ENCODE results near the gene TMBIM4. TPM values are rescaled to one million over a fixed set of nuclear protein-coding genes. Genes with fewer than 3 reads are reported as not detected.

TMBIM4 gene
- total RNA-seq, 2 donors from 2014 or later: 18.7 to 21.9 TPM

- Mint-ChIP-seq H3K27me3 (ENCODE audit: insufficient read depth) (no peaks in the 10 kb centered on the region), H3K4me3 (peak within 1 kb of the TSS; percentile 86), H3K27ac (peak within 1 kb of the TSS; percentile 98), H3K36me3 (ENCODE audit: low read depth) (peaks cover 32% of the 10 kb centered on the region), H3K9me3 (peaks cover 12% of the 10 kb centered on the region), H3K4me1 (no peaks in the 10 kb centered on the region)
- Histone ChIP-seq H3K4me1 (ENCODE audit: control insufficient read depth, insufficient read depth, low read length) (peaks cover 4% of the 10 kb centered on the region), H3K4me3 (ENCODE audit: low read length) (peak within 1 kb of the TSS; percentile 87), H3K27me3 (ENCODE audit: control insufficient read depth, insufficient read depth, low read length, poor library complexity, severe bottlenecking) (no peaks in the 10 kb centered on the region), H3K9ac (ENCODE audit: extremely low read depth, low read length, poor library complexity, severe bottlenecking) (peak within 1 kb of the TSS; percentile 71), H3K27ac (ENCODE audit: low read depth, low read length) (no peak within 1 kb of the TSS), H3K9me3 (ENCODE audit: control insufficient read depth, low read length) (no peaks in the 10 kb centered on the region), H3K36me3 (ENCODE audit: control insufficient read depth, insufficient read depth, low read length) (peaks cover 30% of the 10 kb centered on the region)
- no peak for TF ChIP-seq CTCF (conservative IDR thresholded peaks at IDR 0.05)
- 3% methylated on average over 24 to 49 of the region's 49 CpGs for WGBS, 2 experiments (ENCODE audit: insufficient coverage in 1 of 2, insufficient read length in 1 of 2)
- DNase-seq: peak; percentile 99
These were observed 39.3 kb downstream of the TMBIM4 start, which contains the start of gene LLPH for GRCh38 chr12:66130267-66131066. TSS of gene LLPH (minus strand) at chr12:66130750. CDS start at chr12:66129106, 1,644 bp downstream.

- no peaks in the 10 kb centered on the region for H3K9me3 ChIP-seq (ENCODE audit: control insufficient read depth, low read length)
- 7 to 18% methylated on average over 7 to 8 of the region's 8 CpGs for WGBS, 2 experiments (ENCODE audit: insufficient coverage in 1 of 2, insufficient read length in 1 of 2)
These were observed 39.9 kb downstream of the TMBIM4 start for GRCh38 chr12:66129934-66130266.

GRCh38 chr12:66127650-66128049, 42.1 kb downstream of the TMBIM4 start:
- no peak overlapping the region for H3K27ac Mint-ChIP-seq
- no peaks in the 10 kb centered on the region for H3K9me3 Mint-ChIP-seq
- no peaks in the 10 kb centered on the region for H3K27me3 Mint-ChIP-seq (ENCODE audit: insufficient read depth)
- H3K27me3 ChIP-seq (ENCODE audit: control insufficient read depth, insufficient read depth, low read length, poor library complexity, severe bottlenecking): no peaks in the 10 kb centered on the region
- peaks cover 47% of the 10 kb centered on the region for H3K36me3 Mint-ChIP-seq (ENCODE audit: low read depth)
- no peak overlapping the region for H3K4me3 Mint-ChIP-seq
- no peak for DNase-seq
- H3K9ac ChIP-seq (ENCODE audit: extremely low read depth, low read length, poor library complexity, severe bottlenecking): no peak overlapping the region
- no peaks in the 10 kb centered on the region for H3K9me3 ChIP-seq (ENCODE audit: control insufficient read depth, low read length)
- 96 to 100% methylated on average over 1 of the region's 1 CpG for WGBS, 2 experiments (ENCODE audit: insufficient coverage in 1 of 2, insufficient read length in 1 of 2)
- peaks cover 49% of the 10 kb centered on the region for H3K36me3 ChIP-seq (ENCODE audit: control insufficient read depth, insufficient read depth, low read length)
- H3K4me1 ChIP-seq (ENCODE audit: control insufficient read depth, insufficient read depth, low read length): peaks cover 4% of the 10 kb centered on the region
- no peak overlapping the region for H3K4me3 ChIP-seq (ENCODE audit: low read length)
- H3K27ac ChIP-seq (ENCODE audit: low read depth, low read length): no peak overlapping the region
- H3K4me1 Mint-ChIP-seq: no peaks in the 10 kb centered on the region
- no peak for TF ChIP-seq CTCF (conservative IDR thresholded peaks at IDR 0.05)

More at GRCh38 chr12:66129934-66130266, 39.9 kb downstream of the TMBIM4 start:
- Histone ChIP-seq H3K4me3 (ENCODE audit: low read length) (peak overlapping the region; percentile 87), H3K27me3 (ENCODE audit: control insufficient read depth, insufficient read depth, low read length, poor library complexity, severe bottlenecking) (no peaks in the 10 kb centered on the region), H3K4me1 (ENCODE audit: control insufficient read depth, insufficient read depth, low read length) (peaks cover 4% of the 10 kb centered on the region), H3K9ac (ENCODE audit: extremely low read depth, low read length, poor library complexity, severe bottlenecking) (peak overlapping the region; percentile 71), H3K27ac (ENCODE audit: low read depth, low read length) (no peak overlapping the region), H3K36me3 (ENCODE audit: control insufficient read depth, insufficient read depth, low read length) (peaks cover 36% of the 10 kb centered on the region)
- peak overlapping the region; percentile 86 for H3K4me3 Mint-ChIP-seq
- peak; percentile 67 for DNase-seq
- peak overlapping the region; percentile 98 for H3K27ac Mint-ChIP-seq
- peaks cover 12% of the 10 kb centered on the region for H3K9me3 Mint-ChIP-seq
- H3K4me1 Mint-ChIP-seq: no peaks in the 10 kb centered on the region
- no peak for TF ChIP-seq CTCF (conservative IDR thresholded peaks at IDR 0.05)
- H3K36me3 Mint-ChIP-seq (ENCODE audit: low read depth): peaks cover 36% of the 10 kb centered on the region
- no peaks in the 10 kb centered on the region for H3K27me3 Mint-ChIP-seq (ENCODE audit: insufficient read depth)

All from endodermal cell (in vitro differentiated cells).